BE2C (cell line): ENCODE measurements around the gene HABP4. TPM values are rescaled to one million over a fixed set of nuclear protein-coding genes. Genes with fewer than 3 reads are reported as not detected.

ENCODE experiments used
- DNase-seq: peaks from one replicate; pipeline ENCODE4 v3.0.0-alpha.2; 2020
- H3K27me3 ChIP-seq: fragments of 250-450 bp; sonication (Bioruptor Pico); 2 replicates; pipeline ENCODE4 v1.5.1; 2020; ENCODE audit warnings: mild to moderate bottlenecking
- H3K36me3 ChIP-seq: fragments of 250-450 bp; sonication (Bioruptor Pico); 2 replicates; pipeline ENCODE4 v1.5.1; 2020; ENCODE audit warnings: mild to moderate bottlenecking
- H3K4me1 ChIP-seq: fragments of 250-450 bp; sonication (Bioruptor Pico); 2 replicates; pipeline ENCODE4 v1.5.1; 2020
- H3K4me3 ChIP-seq: 2 replicates; pipeline ENCODE4 v1.5.1; 2011; ENCODE audit warnings: low read depth, low read length
- H3K9me3 ChIP-seq: fragments of 250-450 bp; sonication (Bioruptor Pico); 2 replicates; pipeline ENCODE4 v1.5.1; 2020
- CTCF ChIP-seq: IDR thresholded peaks from 2 replicates; pipeline ENCODE4 v1.5.1; 2012; ENCODE audit warnings: mild to moderate bottlenecking, low read depth, low read length
- polyA plus RNA-seq: library from polyadenylated mRNA; unstranded; fragments of >200 nt; gene quantifications from one replicate; pipeline ENCODE4 v1.2.1, GENCODE V29; 2012; ENCODE audit warnings: low read depth, missing spikeins; ENCODE audit not compliant: insufficient read length, insufficient read depth

Gene HABP4
- 13.7 TPM for polyA plus RNA-seq

- H3K36me3 ChIP-seq, result no peaks in the 10 kb centered on the region; the same call in 1 of the 2 replicates
- peak; percentile 99 for DNase-seq
- H3K4me1 ChIP-seq, result peaks cover 4% of the 10 kb centered on the region
- H3K4me3 ChIP-seq, result peak within 1 kb of the TSS; percentile 69
- no peaks in the 10 kb centered on the region for H3K9me3 ChIP-seq
- H3K27me3 ChIP-seq, result no peaks in the 10 kb centered on the region
- TF ChIP-seq CTCF, result no peak
These were observed at the start of gene HABP4 for GRCh38 chr9:96449845-96450612. Gene HABP4 (plus strand): TSS chr9:96450169. CDS start chr9:96450280, 111 bp downstream.

- Histone ChIP-seq H3K4me1 (no peaks in the 10 kb centered on the region), H3K4me3 (no peak overlapping the region), H3K27me3 (no peaks in the 10 kb centered on the region), H3K36me3 (peaks cover 33% of the 10 kb centered on the region), H3K9me3 (no peaks in the 10 kb centered on the region)
- no peak for DNase-seq
- TF ChIP-seq CTCF, result no peak
These were observed 41.3 kb upstream of the HABP4 start for GRCh38 chr9:96408409-96409280.

- no peaks in the 10 kb centered on the region for H3K9me3 ChIP-seq
- DNase-seq, result no peak
- no peaks in the 10 kb centered on the region for H3K4me1 ChIP-seq
- H3K36me3 ChIP-seq, result peaks cover 25% of the 10 kb centered on the region
- no peak for TF ChIP-seq CTCF
- H3K27me3 ChIP-seq, result no peaks in the 10 kb centered on the region
- H3K4me3 ChIP-seq, result no peak overlapping the region
These were observed 38.7 kb upstream of the HABP4 start for GRCh38 chr9:96411129-96411838.

- H3K36me3 ChIP-seq, result peaks cover 25% of the 10 kb centered on the region
- H3K9me3 ChIP-seq, result no peaks in the 10 kb centered on the region
- no peak overlapping the region for H3K4me3 ChIP-seq
- no peak for TF ChIP-seq CTCF
- DNase-seq, result no peak
- H3K4me1 ChIP-seq, result no peaks in the 10 kb centered on the region
- H3K27me3 ChIP-seq, result no peaks in the 10 kb centered on the region
These were observed 37.6 kb upstream of the HABP4 start for GRCh38 chr9:96412174-96412913.

- no peak for TF ChIP-seq CTCF
- no peak for DNase-seq
- H3K4me3 ChIP-seq, result no peak overlapping the region
- H3K36me3 ChIP-seq, result peaks cover 25% of the 10 kb centered on the region
- no peaks in the 10 kb centered on the region for H3K27me3 ChIP-seq
- H3K4me1 ChIP-seq, result no peaks in the 10 kb centered on the region
- no peaks in the 10 kb centered on the region for H3K9me3 ChIP-seq
These were observed 36.4 kb upstream of the HABP4 start for GRCh38 chr9:96413302-96414221.
